Gastroesophageal sphincter (tissue), 4 donors: Measurements from ENCODE around the gene CRYBG1. TPM values are rescaled to one million over a fixed set of nuclear protein-coding genes. Genes with fewer than 3 reads are reported as not detected.
A peak's percentile ranks its signal among the peaks of the same experiment; 100 is the strongest.

Experiments used
- ATAC-seq: fragments of 150-250 bp; one replicate; pipeline ENCODE4 v1.9.1; 2016; ENCODE audit warnings: mild to moderate bottlenecking, moderate library complexity
- H3K27ac ChIP-seq, 4 donors: fragments of 200-600 bp; sonication (generic) in 3 of 4; 1 replicate in 3 of 4; 2 replicates in 1 of 4; pipeline ENCODE4 v1.5.1; 2016 to 2019
- H3K27me3 ChIP-seq: fragments of 200-600 bp; sonication (generic); one replicate; pipeline ENCODE4 v1.5.1; 2019
- H3K36me3 ChIP-seq, 2 donors: fragments of 200-600 bp; sonication (generic); one replicate each; pipeline ENCODE4 v1.5.1; 2019; ENCODE audit warnings: control low read depth in 1 of 2
- H3K4me1 ChIP-seq, 3 donors: fragments of 200-600 bp; sonication (generic); 1 replicate in 2 of 3; 2 replicates in 1 of 3; pipeline ENCODE4 v1.5.1; 2016 to 2019; ENCODE audit warnings: control low read depth in 2 of 3
- H3K4me3 ChIP-seq, 2 donors: fragments of 200-600 bp; sonication (generic); one replicate each; pipeline ENCODE4 v1.5.1; 2019; ENCODE audit warnings: mild to moderate bottlenecking in 1 of 2, moderate library complexity in 1 of 2
- H3K9me3 ChIP-seq, 3 donors: fragments of 200-600 bp; sonication (generic); one replicate each; pipeline ENCODE4 v1.5.1; 2017 to 2019; ENCODE audit warnings: control low read depth in 2 of 3
- EP300 ChIP-seq: sonication (generic); formaldehyde crosslinking; IDR thresholded peaks from one replicate; pipeline ENCODE4 v1.6.1; 2017; ENCODE audit warnings: antibody characterized with exemption, mild to moderate bottlenecking
- POLR2A ChIP-seq, 2 donors: fragments of 450-650 bp; IDR thresholded peaks; one replicate each; pipeline ENCODE4 v1.6.1; 2017; ENCODE audit warnings: antibody characterized with exemption in 2 of 2, mild to moderate bottlenecking in 2 of 2, moderate library complexity in 1 of 2
- POLR2AphosphoS5 ChIP-seq: sonication (generic); formaldehyde crosslinking; IDR thresholded peaks from one replicate; pipeline ENCODE4 v1.6.1; 2017; ENCODE audit warnings: antibody characterized with exemption
- WGBS, 2 donors: methylation state at CpG; one replicate each; pipeline ENCODE4 v1.1.5; 2018; ENCODE audit warnings: low coverage in 1 of 2; 5-methylcytosine and 5-hydroxymethylcytosine counted together
- total RNA-seq, 4 donors: library from RNA; depleted of rRNA; stranded (reverse); fragments of >200 nt; gene quantifications; one replicate each; pipeline ENCODE4 v1.1.0, GENCODE V29; 2016
- TF ChIP-seq, protein P1 (sequence below), 4 experiments: fragments of 200-600 bp in 2 of 4; fragments of 450-650 bp in 2 of 4; sonication (generic) in 1 of 4; IDR thresholded peaks; one replicate each; pipeline ENCODE4 v1.5.1; 2017 to 2019; ENCODE audit warnings: antibody characterized with exemption in 4 of 4, mild to moderate bottlenecking in 2 of 4, moderate library complexity in 2 of 4

The CRYBG1 gene
- total RNA-seq, 4 donors from 2014 or later, result 3.1 to 10.8 (median 4.1) TPM

DNA sequence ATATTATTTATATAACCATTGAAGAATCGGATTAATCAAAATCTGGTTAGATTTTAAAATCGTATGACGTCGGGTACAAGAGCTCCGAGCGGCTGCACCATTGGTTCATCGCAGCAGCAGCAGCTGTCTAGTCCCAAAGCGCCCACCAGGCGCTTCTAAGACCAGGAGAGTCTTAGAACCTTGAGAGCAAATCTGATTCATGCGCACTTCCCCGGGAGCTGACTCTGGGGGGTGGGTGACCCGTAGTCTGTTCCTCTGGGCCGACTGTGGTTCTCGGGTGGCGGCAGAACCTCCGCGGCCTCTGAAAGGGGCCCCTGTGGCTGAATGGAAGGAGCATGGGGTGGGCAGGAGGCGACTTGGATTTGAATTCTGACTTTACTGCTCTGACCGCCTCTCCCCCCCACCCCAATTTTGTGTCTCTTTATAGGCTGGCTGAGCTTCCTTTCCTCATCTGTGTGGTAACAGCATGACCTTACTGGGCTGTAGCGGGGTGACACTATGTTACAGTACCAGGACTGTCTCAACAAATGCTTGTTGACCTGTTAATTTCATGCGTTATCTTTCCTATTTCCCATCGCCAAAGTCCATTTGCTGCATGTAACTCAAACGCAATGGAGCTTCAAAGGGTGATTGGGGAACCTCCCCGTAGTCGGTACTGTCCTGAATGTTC lies 149.0 kb downstream of the CRYBG1 start:
- no peak for ATAC-seq
- WGBS, 2 donors, result 34 to 46% methylated on average over 9 to 17 of the region's 25 CpGs
- H3K4me3 ChIP-seq, result peak overlapping the region in 1 of 2 donors; percentile 80
- peaks cover 0 to 42% (median 11%) of the 10 kb centered on the region in 3 donors for H3K4me1 ChIP-seq
- no peak for TF ChIP-seq POLR2A (IDR thresholded peaks at IDR 0.05)
- TF ChIP-seq, protein P1, sequence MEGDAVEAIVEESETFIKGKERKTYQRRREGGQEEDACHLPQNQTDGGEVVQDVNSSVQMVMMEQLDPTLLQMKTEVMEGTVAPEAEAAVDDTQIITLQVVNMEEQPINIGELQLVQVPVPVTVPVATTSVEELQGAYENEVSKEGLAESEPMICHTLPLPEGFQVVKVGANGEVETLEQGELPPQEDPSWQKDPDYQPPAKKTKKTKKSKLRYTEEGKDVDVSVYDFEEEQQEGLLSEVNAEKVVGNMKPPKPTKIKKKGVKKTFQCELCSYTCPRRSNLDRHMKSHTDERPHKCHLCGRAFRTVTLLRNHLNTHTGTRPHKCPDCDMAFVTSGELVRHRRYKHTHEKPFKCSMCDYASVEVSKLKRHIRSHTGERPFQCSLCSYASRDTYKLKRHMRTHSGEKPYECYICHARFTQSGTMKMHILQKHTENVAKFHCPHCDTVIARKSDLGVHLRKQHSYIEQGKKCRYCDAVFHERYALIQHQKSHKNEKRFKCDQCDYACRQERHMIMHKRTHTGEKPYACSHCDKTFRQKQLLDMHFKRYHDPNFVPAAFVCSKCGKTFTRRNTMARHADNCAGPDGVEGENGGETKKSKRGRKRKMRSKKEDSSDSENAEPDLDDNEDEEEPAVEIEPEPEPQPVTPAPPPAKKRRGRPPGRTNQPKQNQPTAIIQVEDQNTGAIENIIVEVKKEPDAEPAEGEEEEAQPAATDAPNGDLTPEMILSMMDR (IDR thresholded peaks at IDR 0.05), result no peak
- no peak for TF ChIP-seq POLR2AphosphoS5
- TF ChIP-seq EP300, result no peak
- H3K36me3 ChIP-seq, result no peaks in the 10 kb centered on the region
- H3K27ac ChIP-seq, result no peak overlapping the region
- no peaks in the 10 kb centered on the region for H3K9me3 ChIP-seq
- H3K27me3 ChIP-seq, result peaks cover 62% of the 10 kb centered on the region

DNA sequence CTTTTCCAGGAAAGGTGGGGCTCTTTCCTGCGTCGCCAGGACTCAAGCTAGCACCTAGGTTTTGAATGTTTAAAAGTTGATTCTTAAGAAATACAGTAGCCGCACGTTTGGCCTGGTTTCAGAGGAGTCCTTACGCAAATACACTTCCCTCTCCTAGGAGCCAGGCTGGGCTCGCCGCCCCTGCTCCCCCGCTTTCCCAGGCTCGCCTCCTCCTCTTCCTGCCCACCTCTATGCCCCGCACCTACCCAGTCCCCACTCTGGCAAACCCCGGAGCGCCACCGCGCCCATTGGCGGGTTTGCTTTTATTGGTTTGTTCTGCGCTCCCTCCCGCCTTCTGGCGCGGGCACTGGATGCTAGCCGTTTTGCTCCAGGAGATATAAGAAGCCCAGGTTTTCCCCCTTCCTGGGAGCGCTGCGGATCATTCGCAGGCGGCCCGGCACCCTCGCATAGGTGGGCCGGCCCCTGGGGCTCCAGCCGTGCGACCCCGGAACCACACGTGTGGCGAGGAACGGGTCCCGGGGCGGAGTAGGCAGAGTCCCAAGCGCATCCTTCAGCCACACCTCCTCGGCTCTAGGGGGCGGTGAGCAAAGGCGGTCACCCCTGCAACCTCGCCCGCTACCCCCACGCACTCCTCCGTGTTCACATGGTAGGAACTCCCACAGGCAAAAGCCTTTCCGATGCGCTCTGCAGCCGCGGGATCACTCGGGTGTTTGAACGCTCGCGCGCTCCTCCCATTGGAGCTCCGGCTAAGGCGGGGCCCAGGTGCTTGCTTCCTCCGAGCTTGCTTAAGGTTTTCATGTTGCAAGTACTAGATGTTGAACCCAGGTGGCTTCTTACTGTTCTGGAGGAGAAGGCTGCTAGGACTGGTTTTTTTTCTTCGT lies 149.8 kb downstream of the CRYBG1 start:
- Histone ChIP-seq H3K27me3 (peaks cover 62% of the 10 kb centered on the region), H3K27ac (no peak overlapping the region), H3K36me3 (no peaks in the 10 kb centered on the region), H3K4me3 (peak overlapping the region in 1 of 2 donors; percentile 80), H3K9me3 (no peaks in the 10 kb centered on the region), H3K4me1 (peaks cover 0 to 42% (median 11%) of the 10 kb centered on the region in 3 donors)
- no peak for ATAC-seq
- WGBS, 2 donors, result 2% methylated on average over 8 to 20 of the region's 56 CpGs
- TF ChIP-seq POLR2A (IDR thresholded peaks at IDR 0.05) (no peak), EP300 (no peak), POLR2AphosphoS5 (no peak)
- TF ChIP-seq, protein P1 (IDR thresholded peaks at IDR 0.05), result no peak

DNA sequence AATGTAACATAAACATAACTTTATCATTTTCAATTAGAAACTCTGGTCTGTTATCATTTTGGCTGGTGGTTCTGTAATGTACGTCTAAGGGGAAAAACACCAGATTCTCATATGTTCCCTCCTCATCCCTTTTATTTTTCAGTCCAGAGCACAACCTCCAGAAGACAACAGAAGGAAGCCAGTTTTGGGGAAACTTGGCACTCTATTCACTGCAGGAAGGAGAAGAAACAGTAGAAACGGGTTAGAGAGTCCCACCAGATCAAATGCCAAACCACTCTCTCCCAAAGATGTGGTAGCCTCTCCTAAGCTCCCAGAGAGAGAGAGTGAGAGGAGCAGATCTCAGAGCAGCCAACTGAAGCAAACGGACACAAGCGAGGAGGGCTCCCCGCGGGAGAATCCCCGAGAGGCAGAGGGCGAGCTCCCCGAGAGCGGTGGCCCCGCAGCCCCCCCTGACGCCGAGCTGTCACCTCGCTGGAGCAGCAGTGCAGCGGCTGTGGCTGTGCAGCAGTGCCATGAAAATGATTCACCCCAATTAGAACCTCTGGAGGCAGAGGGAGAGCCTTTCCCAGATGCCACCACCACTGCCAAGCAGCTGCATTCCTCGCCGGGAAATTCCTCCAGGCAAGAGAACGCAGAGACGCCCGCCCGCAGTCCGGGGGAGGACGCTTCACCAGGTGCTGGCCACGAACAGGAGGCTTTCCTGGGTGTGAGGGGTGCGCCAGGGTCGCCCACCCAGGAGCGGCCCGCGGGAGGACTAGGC lies 151.0 kb downstream of the CRYBG1 start:
- H3K4me3 ChIP-seq, result peak overlapping the region; percentile 48 to 80
- peak overlapping the region in 2 of 4 donors; percentile 80 to 87 for H3K27ac ChIP-seq
- 0% methylated on average over 1 to 2 of the region's 29 CpGs for WGBS, 2 donors
- peaks cover 69% of the 10 kb centered on the region for H3K27me3 ChIP-seq
- peak; percentile 18 for ATAC-seq
- H3K36me3 ChIP-seq, result no peaks in the 10 kb centered on the region
- H3K9me3 ChIP-seq, result no peaks in the 10 kb centered on the region
- TF ChIP-seq POLR2AphosphoS5 (no peak), EP300 (no peak), POLR2A (IDR thresholded peaks at IDR 0.05) (no peak)
- TF ChIP-seq, protein P1 (IDR thresholded peaks at IDR 0.05), result no peak
- peaks cover 0 to 42% (median 11%) of the 10 kb centered on the region in 3 donors for H3K4me1 ChIP-seq

DNA sequence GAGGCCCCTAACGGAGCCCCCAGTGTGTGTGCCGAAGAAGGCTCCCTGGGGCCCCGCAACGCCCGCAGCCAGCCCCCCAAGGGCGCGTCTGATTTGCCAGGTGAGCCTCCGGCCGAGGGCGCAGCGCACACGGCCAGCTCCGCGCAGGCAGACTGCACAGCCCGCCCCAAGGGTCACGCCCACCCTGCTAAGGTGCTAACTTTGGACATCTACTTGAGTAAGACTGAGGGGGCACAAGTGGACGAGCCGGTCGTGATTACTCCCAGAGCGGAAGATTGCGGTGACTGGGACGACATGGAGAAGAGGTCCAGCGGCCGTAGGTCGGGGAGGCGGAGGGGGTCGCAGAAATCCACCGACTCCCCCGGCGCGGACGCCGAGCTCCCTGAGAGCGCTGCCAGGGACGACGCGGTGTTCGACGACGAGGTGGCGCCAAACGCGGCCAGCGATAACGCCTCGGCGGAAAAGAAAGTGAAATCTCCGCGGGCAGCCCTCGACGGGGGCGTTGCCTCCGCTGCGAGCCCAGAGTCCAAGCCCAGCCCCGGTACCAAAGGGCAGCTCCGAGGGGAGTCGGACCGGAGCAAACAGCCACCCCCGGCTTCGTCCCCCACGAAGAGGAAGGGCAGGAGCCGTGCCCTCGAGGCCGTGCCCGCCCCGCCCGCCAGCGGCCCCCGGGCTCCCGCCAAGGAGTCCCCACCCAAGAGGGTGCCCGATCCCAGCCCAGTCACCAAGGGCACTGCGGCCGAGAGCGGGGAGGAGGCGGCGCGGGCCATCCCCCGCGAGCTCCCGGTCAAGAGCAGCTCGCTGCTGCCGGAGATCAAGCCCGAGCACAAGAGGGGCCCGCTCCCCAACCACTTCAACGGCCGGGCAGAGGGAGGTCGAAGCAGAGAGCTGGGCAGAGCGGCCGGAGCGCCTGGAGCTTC lies 151.8 kb downstream of the CRYBG1 start:
- Histone ChIP-seq H3K9me3 (no peaks in the 10 kb centered on the region), H3K27ac (peak overlapping the region in 3 of 4 donors; percentile 80 to 87 (median 80)), H3K4me3 (peak overlapping the region; percentile 48 to 80), H3K36me3 (no peaks in the 10 kb centered on the region), H3K27me3 (peaks cover 68% of the 10 kb centered on the region), H3K4me1 (peaks cover 0 to 42% (median 11%) of the 10 kb centered on the region in 3 donors)
- TF ChIP-seq POLR2A (IDR thresholded peaks at IDR 0.05), result peak; percentile 13 to 14
- TF ChIP-seq, protein P1 (IDR thresholded peaks at IDR 0.05), result peak in 1 of 4 experiments; percentile 12
- TF ChIP-seq POLR2AphosphoS5, result peak; percentile 14
- no peak for TF ChIP-seq EP300
- ATAC-seq, result peak; percentile 81
- WGBS, 2 donors, result no CpG with 5 or more reads among the region's 90 CpGs
